Tibial artery (tissue), 4 donors: ENCODE data around the gene SPSB2.

ENCODE experiments used
- DNase-seq, 2 donors: peaks; one replicate each; pipeline ENCODE4 v3.0.0-alpha.2; 2019
- H3K27ac ChIP-seq, 2 donors: fragments of 200-600 bp; sonication (generic) in 1 of 2; 1 replicate in 1 of 2; 2 replicates in 1 of 2; pipeline ENCODE4 v1.5.1; 2018 to 2019; ENCODE audit warnings: mild to moderate bottlenecking in 1 of 2
- H3K27me3 ChIP-seq, 2 donors: fragments of 200-600 bp; sonication (generic) in 1 of 2; one replicate each; pipeline versions ENCODE4 v1.5.1 to v1.6.0; 2016 to 2019
- H3K36me3 ChIP-seq, 3 donors: fragments of 200-600 bp; sonication (generic) in 2 of 3; one replicate each; pipeline ENCODE4 v1.5.1; 2016 to 2019; ENCODE audit warnings: mild to moderate bottlenecking in 2 of 3
- H3K4me1 ChIP-seq, 4 donors: fragments of 200-600 bp; sonication (generic) in 2 of 4; 1 replicate in 3 of 4; 2 replicates in 1 of 4; pipeline ENCODE4 v1.5.1; 2016 to 2019
- H3K4me3 ChIP-seq, 2 donors: fragments of 200-600 bp; sonication (generic) in 1 of 2; 1 replicate in 1 of 2; 2 replicates in 1 of 2; pipeline ENCODE4 v1.5.1; 2018 to 2019; ENCODE audit warnings: mild to moderate bottlenecking in 2 of 2
- H3K9me3 ChIP-seq, 3 donors: fragments of 200-600 bp; sonication (generic) in 1 of 3; one replicate each; pipeline ENCODE4 v1.5.1; 2016 to 2019
- intact Hi-C: fragments of 100-400 bp; cut with DNase I; formaldehyde crosslinking; loops from one replicate; pipeline ENCODE4 v1.15.0; 2023; ENCODE audit warnings: low total_unique reads
- TF ChIP-seq, protein P1 (sequence below), 2 experiments: fragments of 200-600 bp in 1 of 2; fragments of 450-650 bp in 1 of 2; IDR thresholded peaks; one replicate each; pipeline ENCODE4 v1.5.1; 2017 to 2019; ENCODE audit warnings: antibody characterized with exemption in 2 of 2, mild to moderate bottlenecking in 1 of 2, moderate library complexity in 1 of 2

Gene SPSB2

DNA sequence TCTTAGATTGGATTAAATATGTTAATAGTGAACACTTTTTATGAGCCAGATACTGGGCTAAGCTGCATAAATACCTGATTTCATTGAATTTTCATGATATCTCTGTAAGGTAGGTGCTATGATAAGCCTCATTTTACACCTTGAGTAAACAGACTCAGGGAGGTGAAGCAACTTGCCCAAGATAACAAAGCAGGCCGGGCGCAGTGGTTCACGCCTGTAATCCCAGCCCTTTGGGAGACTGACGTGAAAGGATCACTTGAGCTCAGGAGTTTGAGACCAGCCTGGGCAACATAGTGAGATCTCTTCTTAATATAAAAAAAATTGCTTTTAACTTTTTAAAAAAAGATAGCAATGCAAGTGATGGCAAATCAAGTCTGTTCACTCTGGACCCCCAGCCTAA, 31.0 kb downstream of the SPSB2 start:
- TF ChIP-seq, protein P1, sequence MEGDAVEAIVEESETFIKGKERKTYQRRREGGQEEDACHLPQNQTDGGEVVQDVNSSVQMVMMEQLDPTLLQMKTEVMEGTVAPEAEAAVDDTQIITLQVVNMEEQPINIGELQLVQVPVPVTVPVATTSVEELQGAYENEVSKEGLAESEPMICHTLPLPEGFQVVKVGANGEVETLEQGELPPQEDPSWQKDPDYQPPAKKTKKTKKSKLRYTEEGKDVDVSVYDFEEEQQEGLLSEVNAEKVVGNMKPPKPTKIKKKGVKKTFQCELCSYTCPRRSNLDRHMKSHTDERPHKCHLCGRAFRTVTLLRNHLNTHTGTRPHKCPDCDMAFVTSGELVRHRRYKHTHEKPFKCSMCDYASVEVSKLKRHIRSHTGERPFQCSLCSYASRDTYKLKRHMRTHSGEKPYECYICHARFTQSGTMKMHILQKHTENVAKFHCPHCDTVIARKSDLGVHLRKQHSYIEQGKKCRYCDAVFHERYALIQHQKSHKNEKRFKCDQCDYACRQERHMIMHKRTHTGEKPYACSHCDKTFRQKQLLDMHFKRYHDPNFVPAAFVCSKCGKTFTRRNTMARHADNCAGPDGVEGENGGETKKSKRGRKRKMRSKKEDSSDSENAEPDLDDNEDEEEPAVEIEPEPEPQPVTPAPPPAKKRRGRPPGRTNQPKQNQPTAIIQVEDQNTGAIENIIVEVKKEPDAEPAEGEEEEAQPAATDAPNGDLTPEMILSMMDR (IDR thresholded peaks at IDR 0.05): no peak
- intact Hi-C loops: no loop called here
- Histone ChIP-seq H3K36me3 (peaks cover 20 to 92% (median 63%) of the 10 kb centered on the region in 3 donors), H3K9me3 (no peaks in the 10 kb centered on the region), H3K27ac (no peak overlapping the region), H3K4me1 (no peaks in the 10 kb centered on the region), H3K27me3 (no peaks in the 10 kb centered on the region), H3K4me3 (no peak overlapping the region)
- DNase-seq: no peak

GRCh38 chr12:6840761-6841515, 32.2 kb downstream of the SPSB2 start, which contains the start of gene GNB3:
Gene GNB3 (plus strand): TSS chr12:6840925. CDS start chr12:6841288, 363 bp downstream.
- intact Hi-C loops: no loop called here
- Histone ChIP-seq H3K4me3 (no peak within 1 kb of the TSS), H3K9me3 (no peaks in the 10 kb centered on the region), H3K4me1 (no peaks in the 10 kb centered on the region), H3K36me3 (peaks cover 24 to 85% (median 55%) of the 10 kb centered on the region in 3 donors), H3K27ac (no peak within 1 kb of the TSS), H3K27me3 (no peaks in the 10 kb centered on the region)
- no peak for DNase-seq
- TF ChIP-seq, protein P1 (IDR thresholded peaks at IDR 0.05): no peak

- Histone ChIP-seq H3K36me3 (peaks cover 24 to 79% (median 49%) of the 10 kb centered on the region in 3 donors), H3K4me1 (no peaks in the 10 kb centered on the region), H3K27ac (no peak overlapping the region), H3K9me3 (no peaks in the 10 kb centered on the region), H3K27me3 (no peaks in the 10 kb centered on the region), H3K4me3 (no peak overlapping the region)
- intact Hi-C loops: no loop called here
- no peak for DNase-seq
- TF ChIP-seq, protein P1 (IDR thresholded peaks at IDR 0.05): no peak
These were observed 32.8 kb downstream of the SPSB2 start for GRCh38 chr12:6840330-6840729.

GRCh38 chr12:6839482-6840201, 33.5 kb downstream of the SPSB2 start:
- no peaks in the 10 kb centered on the region for H3K27me3 ChIP-seq
- no peak overlapping the region for H3K4me3 ChIP-seq
- no peak for DNase-seq
- no peaks in the 10 kb centered on the region for H3K9me3 ChIP-seq
- H3K27ac ChIP-seq: no peak overlapping the region
- peaks cover 20 to 74% (median 44%) of the 10 kb centered on the region in 3 donors for H3K36me3 ChIP-seq
- intact Hi-C loops: no loop called here
- TF ChIP-seq, protein P1 (IDR thresholded peaks at IDR 0.05): no peak
- no peaks in the 10 kb centered on the region for H3K4me1 ChIP-seq

DNA sequence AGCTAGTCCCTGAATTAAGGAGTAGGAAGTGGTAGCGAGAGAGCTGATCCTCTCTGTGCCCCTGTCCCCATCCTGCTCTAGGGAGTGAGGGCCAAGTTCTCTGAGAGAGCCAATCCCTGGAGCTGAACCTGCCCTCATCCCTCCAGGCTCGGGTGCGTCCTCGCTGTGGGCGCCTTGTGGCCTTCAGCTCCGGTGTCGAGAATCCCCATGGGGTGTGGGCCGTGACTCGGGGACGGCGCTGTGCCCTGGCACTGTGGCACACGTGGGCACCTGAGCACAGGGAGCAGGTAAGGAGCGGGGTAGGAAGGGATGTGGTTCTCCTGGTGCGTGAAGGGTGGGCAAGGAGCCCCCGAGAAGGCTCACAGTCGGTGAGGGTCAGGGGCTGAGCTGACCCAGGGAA, 34.2 kb downstream of the SPSB2 start:
- no peaks in the 10 kb centered on the region for H3K27me3 ChIP-seq
- intact Hi-C loops: no loop called here
- H3K4me1 ChIP-seq: no peaks in the 10 kb centered on the region
- H3K4me3 ChIP-seq: no peak overlapping the region
- no peak for DNase-seq
- peaks cover 20 to 74% (median 43%) of the 10 kb centered on the region in 3 donors for H3K36me3 ChIP-seq
- no peaks in the 10 kb centered on the region for H3K9me3 ChIP-seq
- H3K27ac ChIP-seq: no peak overlapping the region
- TF ChIP-seq, protein P1 (IDR thresholded peaks at IDR 0.05): no peak
